ENCODE results near the gene PIH1D2.
"Not testable (repeated sequence)": the region's sequence is repeated elsewhere in the genome, so short reads cannot be mapped to it uniquely, and the experiment has no call there.

The PIH1D2 gene

DNA sequence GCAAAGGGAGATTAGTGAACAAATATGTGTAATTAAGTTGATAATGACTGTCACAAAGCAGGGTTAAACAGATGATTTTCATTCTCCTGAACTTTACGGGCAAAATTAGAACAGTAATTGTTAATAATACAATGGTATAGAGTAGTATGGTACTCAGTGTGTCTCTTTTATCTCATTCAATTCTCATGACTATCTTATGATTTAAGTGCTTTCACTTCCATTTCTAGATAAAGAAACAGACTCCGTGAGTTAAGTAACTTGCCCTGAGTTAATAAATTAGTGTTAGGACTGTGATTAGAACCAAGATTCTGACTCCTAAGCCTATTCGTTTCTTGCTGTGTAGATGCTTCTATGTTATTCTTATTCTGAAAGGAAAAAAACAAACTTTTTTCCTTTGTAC is 22.0 kb downstream of the PIH1D2 start:
- DNase-seq (ENCODE audit: low spot score) = no peak

DNA sequence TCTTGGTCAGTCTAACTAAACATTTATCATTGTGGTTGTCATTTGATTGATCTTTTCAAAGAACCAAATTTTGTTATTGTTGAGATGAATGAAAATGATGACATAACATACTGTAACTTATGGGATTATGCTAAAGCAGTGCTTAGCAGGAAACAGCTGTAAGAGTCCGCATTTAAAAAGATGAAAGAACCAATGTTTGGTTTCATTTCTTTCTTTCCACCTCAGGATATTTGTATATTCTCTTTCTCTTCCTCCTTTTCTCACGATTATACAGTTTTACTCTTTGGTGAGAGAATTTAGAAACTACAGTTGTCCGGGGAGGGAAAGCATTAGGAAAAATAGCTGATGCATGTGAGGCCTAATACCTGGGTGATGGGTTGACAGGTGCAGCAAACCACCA is 23.1 kb downstream of the PIH1D2 start:
- DNase-seq (ENCODE audit: low spot score) = no peak

DNA sequence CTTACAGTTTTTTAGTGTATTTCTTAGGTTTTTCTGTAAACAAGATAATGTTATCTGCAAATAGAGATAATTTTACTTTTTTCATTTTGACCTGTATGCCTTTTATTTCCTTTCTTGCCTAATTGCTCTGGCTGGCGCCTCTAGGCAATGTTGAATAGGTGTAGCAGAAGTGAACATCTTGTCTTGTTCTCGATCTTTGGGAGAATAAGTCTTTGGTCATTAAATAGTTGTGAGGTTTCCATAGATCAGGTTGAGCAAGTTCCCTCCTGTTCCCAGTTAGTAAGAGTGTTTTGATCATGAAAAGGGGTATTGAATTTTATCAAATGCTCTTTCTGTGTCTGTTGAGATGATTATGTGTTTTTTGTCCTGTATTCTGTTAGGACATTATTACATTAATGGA is 24.0 kb downstream of the PIH1D2 start:
- DNase-seq (ENCODE audit: low spot score) = no peak

DNA sequence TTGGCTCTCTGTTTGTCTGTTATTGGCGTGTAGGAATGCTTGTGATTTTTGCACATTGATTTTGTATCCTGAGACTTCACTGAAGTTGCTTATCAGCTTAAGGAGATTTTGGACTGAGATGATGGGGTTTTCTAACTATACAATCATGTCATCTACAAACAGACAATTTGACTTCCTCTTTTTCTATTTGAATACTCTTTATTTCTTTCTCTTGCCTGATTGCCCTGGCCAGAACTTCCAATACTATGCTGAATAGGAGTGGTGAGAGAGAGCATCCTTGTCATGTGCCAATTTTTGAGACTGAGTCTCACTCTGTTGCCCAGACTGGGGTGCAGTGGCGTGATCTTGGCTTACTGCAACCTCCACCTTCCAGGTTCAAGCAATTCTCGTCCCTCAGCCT is 25.6 kb downstream of the PIH1D2 start:
- not testable (repeated sequence) for DNase-seq (ENCODE audit: low spot score)

DNA sequence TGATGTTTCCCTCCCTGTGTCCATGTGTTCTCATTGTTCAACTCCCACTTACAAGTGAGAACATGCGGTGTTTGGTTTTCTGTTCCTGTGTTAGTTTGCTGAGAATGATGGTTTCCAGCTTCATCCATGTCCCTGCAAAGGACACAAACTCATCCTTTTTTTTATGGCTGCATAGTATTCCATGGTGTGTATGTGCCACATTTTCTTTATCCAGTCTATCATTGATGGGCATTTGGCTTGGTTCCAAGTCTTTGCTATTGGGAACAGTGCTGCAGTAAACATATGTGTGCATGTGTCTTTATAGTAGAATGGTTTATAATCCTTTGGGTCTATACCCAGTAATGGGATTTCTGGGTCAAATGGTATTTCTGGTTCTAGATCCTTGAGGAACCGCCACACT is 27.2 kb downstream of the PIH1D2 start:
- not testable (repeated sequence) for DNase-seq (ENCODE audit: low spot score)

DNA sequence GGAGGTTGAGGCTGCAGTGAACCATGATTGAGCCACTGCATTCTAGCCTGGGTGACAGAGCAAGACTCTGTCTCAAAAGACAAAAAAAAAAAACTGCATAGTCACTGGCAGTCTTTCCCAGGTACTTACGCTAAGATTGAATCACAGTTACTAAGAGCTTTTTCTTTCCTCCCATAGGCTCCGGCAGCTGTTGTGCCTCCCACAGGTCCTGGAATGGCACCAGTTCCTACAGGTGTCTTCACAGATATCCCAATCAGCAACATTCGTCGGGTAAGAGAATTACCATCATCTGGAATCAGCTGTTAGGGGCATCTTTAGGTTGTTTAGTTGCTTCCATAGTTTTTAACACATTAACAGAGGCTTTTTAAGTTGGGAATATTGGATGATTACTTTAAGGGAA is 28.9 kb downstream of the PIH1D2 start:
- no peak for DNase-seq (ENCODE audit: low spot score)

DNA sequence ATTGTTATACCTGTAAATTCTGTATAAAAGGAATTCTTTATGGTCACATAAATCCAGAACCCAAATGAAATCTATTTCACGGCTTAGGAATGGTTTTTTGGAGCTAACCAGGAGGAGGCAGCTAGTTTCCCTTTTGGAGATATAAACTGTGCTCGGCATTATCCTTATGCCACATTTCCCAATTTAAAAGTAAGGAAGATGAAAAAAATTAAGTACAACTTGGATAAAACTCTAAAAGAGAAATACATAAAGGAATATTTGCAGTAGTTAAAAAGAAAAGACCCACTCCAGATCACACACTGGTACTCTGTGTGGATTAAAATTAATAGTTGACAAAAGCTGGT is 30.9 kb downstream of the PIH1D2 start:
- DNase-seq (ENCODE audit: low spot score) = no peak

DNA sequence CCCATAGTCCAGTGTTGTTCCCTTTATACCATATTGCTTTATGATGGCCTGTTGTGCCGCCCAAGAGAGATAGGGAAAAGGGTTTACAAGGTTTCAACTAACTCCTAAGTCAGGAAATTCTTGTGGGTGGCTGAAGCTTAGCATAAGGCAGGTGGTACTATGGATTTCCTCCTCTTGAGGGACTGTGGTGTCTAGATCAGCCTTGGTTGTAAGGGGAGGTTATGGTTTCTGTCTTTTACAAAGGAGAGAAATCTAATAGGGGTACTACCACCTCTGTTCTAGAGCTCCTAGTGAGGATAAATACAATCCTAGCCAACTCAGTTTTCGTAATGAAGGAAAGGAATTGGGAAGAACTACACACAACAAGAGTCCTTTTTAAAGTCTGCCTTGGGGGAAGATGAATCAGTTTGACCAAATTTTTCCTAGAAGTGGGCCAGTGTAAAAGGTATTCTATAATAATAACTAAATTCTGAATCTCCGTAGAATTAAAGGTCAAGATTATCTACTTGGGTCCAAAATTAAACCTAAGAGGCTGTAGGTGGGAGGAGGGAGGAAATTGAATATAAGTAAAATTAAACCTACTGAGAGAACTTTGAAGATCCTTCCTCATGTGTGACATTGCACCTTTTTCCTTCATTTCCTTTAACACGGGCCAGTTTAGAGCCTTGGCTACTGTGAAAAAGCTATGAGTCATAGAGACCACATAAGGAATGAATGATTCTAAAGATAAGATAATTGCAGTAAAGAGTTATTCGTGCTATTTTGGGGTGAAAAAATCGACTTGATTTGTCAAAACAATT is 31.5 kb downstream of the PIH1D2 start:
- no peak for DNase-seq (ENCODE audit: low spot score)

DNA sequence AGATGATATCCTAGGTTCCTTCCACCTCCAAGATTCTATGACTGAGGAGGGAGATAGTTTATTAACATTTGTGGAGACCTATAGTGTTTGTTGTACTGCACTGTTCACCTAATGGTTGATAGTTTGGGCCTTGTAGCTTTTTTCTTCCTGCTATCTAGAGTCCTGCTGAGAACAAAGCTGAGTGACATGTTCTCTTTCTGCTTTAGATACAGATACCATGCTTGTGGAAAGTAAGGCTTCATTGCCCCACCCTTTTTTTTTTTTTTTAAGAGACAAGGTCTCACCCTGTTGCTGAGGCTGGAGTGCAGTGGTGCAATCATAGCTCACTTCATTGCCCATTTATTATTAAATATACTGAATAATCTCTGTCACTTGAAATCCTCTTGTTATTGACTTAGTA is 36.3 kb downstream of the PIH1D2 start:
- no peak for DNase-seq (ENCODE audit: low spot score)

DNA sequence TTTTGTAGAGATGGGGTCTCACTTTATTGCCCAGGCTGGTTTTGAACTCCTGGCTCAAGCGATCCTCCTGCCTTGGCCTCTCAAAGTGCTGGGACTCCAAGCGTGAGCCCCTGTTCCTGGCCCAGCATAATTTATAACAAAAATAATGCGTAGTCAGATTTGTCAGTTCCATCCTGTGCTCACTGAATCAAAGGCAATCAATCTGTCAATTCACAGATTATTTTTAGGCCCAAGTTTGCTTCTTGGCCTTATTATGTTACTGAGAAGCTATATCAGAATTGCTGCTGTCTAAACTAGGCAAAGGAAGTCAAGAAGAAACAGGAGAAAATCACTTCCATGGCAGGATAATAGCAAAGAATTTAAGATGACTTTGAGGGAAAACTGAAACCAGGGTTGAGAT is 39.9 kb downstream of the PIH1D2 start:
- no peak for DNase-seq (ENCODE audit: low spot score)

DNA sequence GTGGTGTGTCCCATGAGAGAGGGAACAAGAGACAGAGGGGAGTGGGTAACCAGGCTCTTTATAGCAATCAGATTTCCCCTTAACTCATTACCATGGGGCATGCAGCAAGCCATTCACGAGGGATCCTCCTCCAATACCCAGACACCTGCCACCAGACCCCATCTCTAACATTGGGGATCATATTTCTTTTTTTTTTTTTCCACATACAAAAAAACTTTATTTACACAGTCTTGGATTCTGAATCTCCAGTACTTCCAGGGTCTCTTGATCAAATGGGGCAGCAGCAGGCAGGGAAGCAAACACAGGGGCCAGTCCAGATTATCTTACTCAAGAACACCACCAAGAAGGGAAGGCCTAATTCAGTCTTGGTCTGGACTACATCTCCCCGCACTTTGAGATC is 44.4 kb downstream of the PIH1D2 start:
- DNase-seq (ENCODE audit: low spot score) = no peak

DNA sequence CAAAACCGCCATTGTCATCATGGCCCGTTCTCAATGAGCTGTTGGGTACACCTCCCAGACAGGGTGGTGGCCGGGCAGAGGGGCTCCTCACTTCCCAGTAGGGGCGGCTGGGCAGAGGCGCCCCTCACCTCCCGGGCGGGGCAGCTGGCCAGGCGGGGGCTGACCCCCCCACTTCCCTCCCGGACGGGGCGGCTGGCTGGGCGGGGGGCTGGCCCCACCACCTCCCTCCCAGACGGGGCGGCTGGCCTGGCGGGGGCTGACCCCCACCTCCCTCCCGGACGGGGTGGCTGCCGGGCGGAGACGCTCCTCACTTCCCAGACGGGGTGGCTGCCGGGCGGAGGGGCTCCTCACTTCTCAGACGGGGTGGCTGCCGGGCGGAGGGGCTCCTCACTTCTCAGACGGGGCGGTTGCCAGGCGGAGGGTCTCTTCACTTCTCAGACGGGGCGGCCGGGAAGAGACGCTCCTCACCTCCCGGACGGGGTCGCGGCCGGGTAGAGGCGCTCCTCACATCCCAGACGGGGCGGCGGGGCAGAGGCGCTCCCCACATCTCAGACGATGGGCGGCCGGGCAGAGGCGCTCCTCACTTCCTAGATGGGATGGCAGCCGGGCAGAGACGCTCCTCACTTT is 46.9 kb downstream of the PIH1D2 start:
- DNase-seq (ENCODE audit: low spot score) = not testable (repeated sequence)

DNA sequence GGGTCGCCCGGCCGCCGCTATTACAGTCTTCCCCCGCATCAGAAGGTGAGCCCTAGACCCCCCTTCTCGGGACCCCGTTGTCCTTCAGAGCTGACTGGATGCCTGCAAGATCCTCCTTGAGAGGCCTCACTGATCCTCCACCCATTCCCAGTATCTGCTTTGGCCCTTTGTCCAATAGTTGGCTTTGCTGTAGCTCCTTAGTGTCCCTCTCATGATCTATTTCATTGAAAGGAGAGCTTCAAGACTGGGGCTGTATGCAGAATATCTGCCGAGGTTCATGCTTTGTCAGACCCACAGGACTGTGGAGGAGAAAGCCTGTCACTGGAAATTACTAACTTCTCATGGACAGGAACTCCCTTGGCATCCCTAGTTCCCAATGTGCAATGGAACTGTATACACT is 48.1 kb downstream of the PIH1D2 start:
- no peak for DNase-seq (ENCODE audit: low spot score)

DNA sequence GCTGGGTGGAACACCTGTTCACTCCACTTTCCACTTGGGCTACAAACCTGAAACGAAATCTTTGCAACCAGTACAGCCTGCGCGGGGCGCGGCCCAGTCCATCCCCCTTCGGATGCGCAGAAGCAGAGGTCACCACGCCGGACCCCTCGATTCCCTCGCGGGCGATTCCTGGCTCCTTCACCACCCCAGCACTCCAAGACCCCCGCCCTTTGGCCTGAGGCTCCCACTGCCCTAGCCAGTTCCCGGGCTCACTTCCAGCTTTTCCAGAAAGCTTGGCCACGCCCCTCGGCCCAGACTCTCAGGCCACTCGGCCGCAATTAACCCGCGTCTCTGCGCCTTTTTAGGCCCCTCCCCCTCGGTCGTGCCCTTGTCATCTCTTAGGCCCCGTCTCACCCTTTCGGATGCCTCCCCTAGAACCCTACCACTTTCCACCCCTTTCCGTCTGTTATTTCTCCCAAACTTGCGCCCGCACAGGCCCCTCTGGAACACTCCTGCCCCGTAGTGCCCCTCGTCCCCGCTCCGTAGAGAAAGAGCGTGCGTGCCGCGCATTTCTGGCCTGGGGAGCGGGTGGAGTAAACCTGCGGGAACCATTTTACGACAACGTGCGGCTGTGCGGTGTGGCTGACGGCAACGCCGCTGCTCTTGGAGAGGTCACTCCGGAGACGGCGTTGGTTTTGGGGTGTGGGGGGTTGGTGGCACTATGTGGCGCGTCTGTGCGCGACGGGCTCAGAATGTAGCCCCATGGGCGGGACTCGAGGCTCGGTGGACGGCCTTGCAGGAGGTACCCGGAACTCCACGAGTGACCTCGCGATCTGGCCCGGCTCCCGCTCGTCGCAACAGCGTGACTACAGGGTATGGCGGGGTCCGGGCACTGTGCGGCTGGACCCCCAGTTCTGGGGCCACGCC is 48.8 kb downstream of the PIH1D2 start, which contains the start of gene DLAT:
TSS of gene DLAT (plus strand) at position 636 of the 906 bp plus-strand sequence. CDS start at position 701, 65 bp downstream.
- peak; percentile 79 for DNase-seq (ENCODE audit: low spot score)

DNA sequence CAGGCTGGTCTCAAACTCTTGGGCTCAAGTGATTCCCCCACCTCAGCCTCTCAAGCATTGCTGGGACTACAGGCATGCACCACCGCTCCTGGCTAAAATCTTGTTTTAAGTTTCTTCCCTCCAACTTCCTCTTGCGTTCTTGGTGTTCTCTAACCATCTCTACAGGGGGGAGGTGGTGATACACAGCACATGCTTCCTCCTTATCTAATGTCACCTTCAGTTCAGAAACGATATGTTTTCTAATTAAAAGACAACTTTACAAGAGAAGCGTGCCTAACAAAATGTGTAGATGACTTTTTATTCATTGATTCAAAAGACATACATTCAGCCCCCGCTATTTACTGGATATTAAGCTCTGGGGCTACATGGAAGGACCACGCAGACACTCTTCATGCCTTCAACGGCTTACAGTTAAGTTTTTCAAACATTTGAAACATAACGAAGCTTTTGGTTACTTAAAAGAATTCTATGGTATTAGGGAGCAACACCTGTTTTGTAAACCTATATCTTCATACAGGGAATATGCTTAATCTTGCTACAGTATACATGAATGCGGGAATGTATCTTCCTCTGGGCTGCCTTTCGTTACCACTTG is 49.5 kb downstream of the PIH1D2 start:
- DNase-seq (ENCODE audit: low spot score) = no peak

DNA sequence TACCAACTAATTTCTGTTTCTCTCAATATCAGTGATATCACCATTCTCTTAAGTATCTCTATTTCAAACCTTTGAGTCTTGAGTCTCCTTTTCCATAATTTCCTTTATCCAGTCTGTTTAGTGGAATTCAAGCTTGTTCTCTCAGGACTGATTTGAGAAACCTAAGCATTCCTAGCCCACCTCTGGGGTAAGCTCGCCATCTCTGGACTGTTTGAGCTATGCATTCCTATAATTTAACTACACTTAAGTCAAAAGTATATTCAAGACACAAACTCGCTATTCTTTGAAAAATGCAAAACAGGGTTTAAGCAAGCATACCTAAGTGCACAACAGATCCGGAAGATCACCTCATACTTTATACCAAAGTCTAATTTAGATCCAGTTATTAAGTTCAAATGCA is 50.7 kb downstream of the PIH1D2 start:
- no peak for DNase-seq (ENCODE audit: low spot score)

DNA sequence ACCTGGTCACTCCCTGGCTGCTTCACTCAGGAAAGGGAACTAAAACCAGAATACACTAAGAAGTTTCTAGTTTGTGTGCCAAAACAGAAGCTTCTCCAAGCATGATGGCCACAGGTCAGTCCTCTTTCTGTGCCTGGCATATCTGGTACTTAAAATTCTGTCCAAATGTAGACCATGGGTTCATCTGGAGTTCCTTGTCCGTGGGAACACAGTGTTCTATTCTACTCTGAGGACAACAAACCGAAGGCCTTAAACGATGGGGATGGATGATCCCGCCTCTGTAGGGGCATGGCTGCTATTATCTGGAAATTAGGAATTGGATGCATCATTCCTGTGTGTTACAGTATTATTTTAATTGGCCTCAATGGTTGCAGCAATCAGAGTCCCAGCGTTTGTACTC is 54.8 kb downstream of the PIH1D2 start:
- DNase-seq (ENCODE audit: low spot score) = no peak

Data from CD4-positive, alpha-beta T cell treated with Interleukin-6 at 100 ng/mL for 8 hours (primary cell).